GM10248 (cell line): Measurements from ENCODE around the gene LPIN2.
"Not testable (repeated sequence)": the region's sequence is repeated elsewhere in the genome, so short reads cannot be mapped to it uniquely, and the experiment has no call there.

Source experiments
- CTCF ChIA-PET: fragments of 300-600 bp; sonication (Branson Sonifier 250); formaldehyde crosslinking; extraction: SDS; loops from one replicate; lab custom pipeline; 2021; ENCODE audit warnings: antibody characterized with exemption; lab: Yijun Ruan, JAX
- POLR2A ChIA-PET: fragments of 350-650 bp; sonication (Branson Sonifier 250); formaldehyde crosslinking; extraction: SDS; loops from one replicate; lab custom pipeline; 2020; ENCODE audit warnings: antibody characterized with exemption; lab: Yijun Ruan, JAX
- DNase-seq: peaks from one replicate; pipeline ENCODE4 v3.0.0; 2012; ENCODE audit errors: extremely low spot score
- TF ChIP-seq, protein P1 (sequence below): IDR thresholded peaks from 2 replicates; pipeline ENCODE4 v1.5.1; 2012; ENCODE audit warnings: mild to moderate bottlenecking, low read depth; ENCODE audit errors: extremely low read depth, missing control alignments, control extremely low read depth

Gene LPIN2

GRCh38 chr18:3012136-3013023 lies 564 bp downstream of the LPIN2 start:
- DNase-seq: no peak
- CTCF ChIA-PET: interaction anchor here (0.6 to 0.8 kb wide), 2 partner anchors 50 to 234 kb away, joined by 3 read pairs; no protein-coding TSS in a partner anchor
- TF ChIP-seq, protein P1, sequence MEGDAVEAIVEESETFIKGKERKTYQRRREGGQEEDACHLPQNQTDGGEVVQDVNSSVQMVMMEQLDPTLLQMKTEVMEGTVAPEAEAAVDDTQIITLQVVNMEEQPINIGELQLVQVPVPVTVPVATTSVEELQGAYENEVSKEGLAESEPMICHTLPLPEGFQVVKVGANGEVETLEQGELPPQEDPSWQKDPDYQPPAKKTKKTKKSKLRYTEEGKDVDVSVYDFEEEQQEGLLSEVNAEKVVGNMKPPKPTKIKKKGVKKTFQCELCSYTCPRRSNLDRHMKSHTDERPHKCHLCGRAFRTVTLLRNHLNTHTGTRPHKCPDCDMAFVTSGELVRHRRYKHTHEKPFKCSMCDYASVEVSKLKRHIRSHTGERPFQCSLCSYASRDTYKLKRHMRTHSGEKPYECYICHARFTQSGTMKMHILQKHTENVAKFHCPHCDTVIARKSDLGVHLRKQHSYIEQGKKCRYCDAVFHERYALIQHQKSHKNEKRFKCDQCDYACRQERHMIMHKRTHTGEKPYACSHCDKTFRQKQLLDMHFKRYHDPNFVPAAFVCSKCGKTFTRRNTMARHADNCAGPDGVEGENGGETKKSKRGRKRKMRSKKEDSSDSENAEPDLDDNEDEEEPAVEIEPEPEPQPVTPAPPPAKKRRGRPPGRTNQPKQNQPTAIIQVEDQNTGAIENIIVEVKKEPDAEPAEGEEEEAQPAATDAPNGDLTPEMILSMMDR: no peak
- POLR2A ChIA-PET: no interaction called here

- DNase-seq: no peak
- CTCF ChIA-PET: interaction anchor here (1.2 to 5.2 kb wide), 3 partner anchors 16 to 54 kb away, joined by 3 to 31 read pairs (median 5); no protein-coding TSS in a partner anchor
- TF ChIP-seq, protein P1: no peak
- POLR2A ChIA-PET: no interaction called here
These were observed 2.9 kb downstream of the LPIN2 start for GRCh38 chr18:3010086-3010485.

- DNase-seq: no peak
- CTCF ChIA-PET: interaction anchor here (0.9 to 5.2 kb wide), 4 partner anchors 14 to 143 kb away, joined by 3 to 31 read pairs (median 4); no protein-coding TSS in a partner anchor
- TF ChIP-seq, protein P1: no peak
- POLR2A ChIA-PET: interaction anchor here (0.6 kb wide), 1 partner anchor 26 kb away, joined by 3 read pairs; no protein-coding TSS in a partner anchor
These were observed 4.4 kb downstream of the LPIN2 start for GRCh38 chr18:3008541-3008940.

GRCh38 chr18:3007491-3007890 lies 5.5 kb downstream of the LPIN2 start:
- no peak for DNase-seq
- TF ChIP-seq, protein P1: no peak
- POLR2A ChIA-PET: interaction anchor here (0.7 kb wide), 1 partner anchor 27 kb away, joined by 4 read pairs; no protein-coding TSS in a partner anchor
- CTCF ChIA-PET: interaction anchor here (1.0 to 5.2 kb wide), 7 partner anchors 9 to 144 kb away, joined by 3 to 31 read pairs (median 4); no protein-coding TSS in a partner anchor

GRCh38 chr18:3005462-3005861 lies 7.5 kb downstream of the LPIN2 start:
- CTCF ChIA-PET: interaction anchor here (1.2 to 5.2 kb wide), 4 partner anchors 11 to 57 kb away, joined by 3 to 31 read pairs (median 4); no protein-coding TSS in a partner anchor
- TF ChIP-seq, protein P1: no peak
- POLR2A ChIA-PET: no interaction called here
- DNase-seq: no peak

DNA sequence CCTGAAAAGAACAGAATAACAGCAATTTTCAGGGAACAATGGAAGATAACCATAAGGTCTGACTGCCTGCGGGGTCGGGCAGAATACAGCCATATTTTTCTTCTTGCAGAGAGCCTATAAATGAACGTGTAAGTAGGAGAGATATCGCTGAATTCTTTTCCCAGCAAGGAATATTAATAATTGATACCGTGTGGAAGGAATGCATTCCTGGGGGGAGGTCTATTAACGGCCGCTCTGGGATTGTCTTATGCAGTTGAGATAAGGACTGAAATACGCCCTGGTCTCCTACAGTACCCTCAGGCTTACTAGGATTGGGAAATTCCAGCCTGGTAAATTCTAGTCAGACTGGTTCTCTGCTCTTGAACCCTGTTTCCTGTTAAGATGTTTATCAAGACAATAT lies 9.2 kb downstream of the LPIN2 start:
- DNase-seq, POLR2A ChIA-PET: not testable (repeated sequence)
- CTCF ChIA-PET: interaction anchor here (1.5 to 2.6 kb wide), 2 partner anchors 9 to 19 kb away, joined by 5 to 15 read pairs; no protein-coding TSS in a partner anchor
